T-helper 1 cell (primary cell): Measurements from ENCODE around the gene UBE2Z.

Experiments
- DNase-seq, 5 donors: peaks; one replicate each; pipeline ENCODE4 v3.0.0-alpha.2; 2012 to 2020

The UBE2Z gene

DNA sequence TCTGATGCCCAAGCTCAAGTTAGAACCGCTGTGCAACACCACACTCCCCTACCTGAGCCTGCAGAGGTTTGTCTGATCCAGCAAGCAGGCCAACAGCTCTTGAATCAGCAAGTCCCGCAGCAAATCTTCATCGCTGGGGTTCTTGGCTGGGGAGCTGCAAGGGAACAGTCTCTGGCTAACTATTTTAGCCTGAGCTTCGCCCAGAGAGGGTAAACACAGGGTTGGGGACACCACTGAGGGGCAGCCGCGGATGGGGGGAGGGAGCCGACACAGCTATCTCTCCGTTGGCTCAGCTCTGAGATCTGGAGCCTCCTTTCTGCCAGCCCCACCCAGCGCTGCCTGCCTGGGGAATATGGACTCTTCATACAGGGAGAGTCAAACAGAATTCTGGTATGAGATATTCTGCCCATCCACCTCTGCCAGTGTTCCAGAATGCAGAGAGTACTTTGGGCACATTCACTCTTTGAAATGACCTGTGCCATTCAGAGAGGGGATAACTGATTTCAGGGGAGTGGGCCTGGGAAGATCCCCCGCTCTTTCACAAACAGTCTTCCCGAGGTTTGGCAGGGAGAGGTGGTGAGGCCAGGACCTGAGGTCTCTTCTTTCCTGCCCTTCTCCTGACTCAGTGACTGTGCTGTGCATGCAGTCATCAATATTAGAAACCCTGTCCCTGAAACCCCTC lies 52.8 kb downstream of the UBE2Z start:
- DNase-seq, result no peak

DNA sequence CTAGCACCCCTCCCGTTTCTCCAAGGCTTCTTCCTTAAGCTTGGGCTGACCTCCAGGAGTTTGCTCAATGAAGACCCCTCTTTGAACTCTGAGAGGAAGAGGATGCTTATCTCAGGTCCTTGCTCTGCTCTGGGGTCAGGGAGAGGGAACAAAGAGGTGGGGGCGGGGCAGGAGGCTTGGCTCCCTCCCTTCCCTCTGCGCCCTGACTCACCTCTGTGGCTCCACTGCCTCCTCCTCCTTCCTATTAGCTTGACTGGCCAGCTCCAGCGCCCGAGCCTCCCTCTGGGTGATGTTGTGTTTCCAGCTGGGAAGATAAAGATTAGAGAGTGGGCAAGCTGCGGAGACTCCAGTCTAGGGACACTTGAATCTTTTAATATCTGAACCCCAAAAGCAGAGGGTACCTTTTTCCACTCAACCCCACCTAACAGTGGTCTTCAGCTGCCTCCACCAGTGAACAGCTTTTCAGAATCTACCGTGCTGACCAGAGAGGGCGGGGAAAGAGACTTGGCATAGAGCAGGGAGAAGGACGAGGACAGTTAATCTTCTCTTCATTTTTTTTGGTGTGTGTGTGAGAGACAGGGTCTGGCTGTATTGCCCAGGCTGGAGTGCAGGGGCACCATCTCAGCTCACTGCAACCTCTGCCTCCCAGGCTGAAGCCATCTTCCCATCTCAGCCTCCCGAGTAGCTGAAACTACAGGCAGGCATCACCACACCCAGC lies 53.5 kb downstream of the UBE2Z start:
- no peak for DNase-seq

GRCh38 chr17:48970224-48970623 lies 62.0 kb downstream of the UBE2Z start:
- DNase-seq, result no peak

- no peak for DNase-seq
Observed at GRCh38 chr17:48970865-48971687, 62.9 kb downstream of the UBE2Z start.

DNA sequence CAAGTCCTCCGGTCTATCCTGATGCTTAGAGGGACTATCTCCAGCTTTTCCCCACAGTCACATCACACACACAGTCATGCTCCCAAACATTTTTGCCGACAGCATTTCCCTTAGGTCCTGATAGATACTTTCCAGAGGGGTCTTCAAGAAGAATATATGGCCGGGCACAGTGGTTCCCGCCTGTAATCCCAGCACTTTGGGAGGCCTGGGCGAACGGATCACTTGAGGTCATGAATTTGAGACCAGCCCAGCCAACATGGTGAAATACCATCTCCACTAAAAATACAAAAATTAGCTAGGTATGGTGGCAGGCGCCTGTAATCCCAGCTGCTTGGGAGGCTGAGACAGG lies 64.5 kb downstream of the UBE2Z start:
- no peak for DNase-seq

- DNase-seq, result no peak
Observed at GRCh38 chr17:48973806-48974205, 65.6 kb downstream of the UBE2Z start.
